Panc1 (cell line): ENCODE data around the gene ZNF784.

ENCODE experiments used
- CTCF ChIP-seq: fragments of 450-650 bp; IDR thresholded peaks from 2 replicates; pipeline ENCODE4 v1.5.1; 2017; ENCODE audit warnings: mild to moderate bottlenecking
- POLR2AphosphoS5 ChIP-seq: IDR thresholded peaks from 2 replicates; pipeline ENCODE4 v1.6.1; 2012; ENCODE audit warnings: mild to moderate bottlenecking, low read depth, low read length, moderate library complexity
- REST ChIP-seq, 2 experiments: IDR thresholded peaks; 2 replicates each; pipeline ENCODE4 v1.6.1; 2011 to 2012; ENCODE audit warnings: low read depth in 2 of 2, control low read depth in 1 of 2, low read length in 1 of 2, mild to moderate bottlenecking in 1 of 2, moderate library complexity in 1 of 2; ENCODE audit not compliant: insufficient read depth in 1 of 2

GRCh38 chr19:55638864-55639359 is 14.5 kb upstream of the ZNF784 start:
- peak; percentile 89 for TF ChIP-seq CTCF
- TF ChIP-seq POLR2AphosphoS5: peak; percentile 24; the same call in 1 of the 2 replicates
- TF ChIP-seq REST (IDR thresholded peaks at IDR 0.05; ENCODE audit: insufficient read depth in 1 of 2, low read depth in 2 of 2, low read length in 1 of 2): no peak
